ENCODE data around the gene LGR4.

DNA sequence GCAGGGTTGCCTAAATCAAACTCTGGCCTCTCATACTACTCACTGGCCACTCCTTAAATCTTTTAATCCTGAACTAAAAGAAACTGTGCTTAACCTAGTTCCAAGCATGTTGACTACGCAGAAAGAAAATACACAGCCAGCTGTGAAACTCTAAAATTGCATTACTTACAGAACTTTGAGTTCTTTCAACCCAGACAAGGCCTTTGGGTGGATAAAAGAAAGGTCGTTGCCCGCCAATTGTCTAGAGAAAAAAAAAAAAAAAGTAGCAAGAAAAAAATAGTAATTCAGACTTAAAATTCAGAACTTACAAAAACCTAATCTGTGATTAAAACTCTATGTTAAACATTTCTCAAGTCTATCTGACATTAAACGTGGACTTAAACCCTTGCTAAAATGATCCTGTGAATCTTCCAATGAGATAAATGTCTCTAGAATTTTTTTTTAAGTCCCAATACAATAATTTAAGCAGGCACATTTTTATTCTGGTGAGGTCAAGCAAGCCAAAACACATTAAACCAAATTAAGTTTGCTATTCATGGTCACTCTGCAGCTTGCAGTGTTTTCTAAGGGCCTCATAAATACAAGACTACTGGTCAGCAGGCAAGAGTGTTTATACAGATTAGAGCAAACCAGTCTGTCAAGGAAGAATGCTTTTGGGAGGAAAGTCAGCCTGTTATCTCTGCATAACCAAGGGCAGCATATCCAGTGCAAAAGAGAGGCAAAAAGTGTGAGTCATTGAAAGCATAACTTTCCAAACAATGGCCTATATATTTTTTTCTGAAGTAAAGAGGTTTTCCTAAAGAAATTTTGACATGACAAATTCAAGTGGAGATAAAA, 80.1 kb downstream of the LGR4 start:
- TF ChIP-seq POLR2A (IDR thresholded peaks at IDR 0.05) = no peak
- TF ChIP-seq, protein P1, sequence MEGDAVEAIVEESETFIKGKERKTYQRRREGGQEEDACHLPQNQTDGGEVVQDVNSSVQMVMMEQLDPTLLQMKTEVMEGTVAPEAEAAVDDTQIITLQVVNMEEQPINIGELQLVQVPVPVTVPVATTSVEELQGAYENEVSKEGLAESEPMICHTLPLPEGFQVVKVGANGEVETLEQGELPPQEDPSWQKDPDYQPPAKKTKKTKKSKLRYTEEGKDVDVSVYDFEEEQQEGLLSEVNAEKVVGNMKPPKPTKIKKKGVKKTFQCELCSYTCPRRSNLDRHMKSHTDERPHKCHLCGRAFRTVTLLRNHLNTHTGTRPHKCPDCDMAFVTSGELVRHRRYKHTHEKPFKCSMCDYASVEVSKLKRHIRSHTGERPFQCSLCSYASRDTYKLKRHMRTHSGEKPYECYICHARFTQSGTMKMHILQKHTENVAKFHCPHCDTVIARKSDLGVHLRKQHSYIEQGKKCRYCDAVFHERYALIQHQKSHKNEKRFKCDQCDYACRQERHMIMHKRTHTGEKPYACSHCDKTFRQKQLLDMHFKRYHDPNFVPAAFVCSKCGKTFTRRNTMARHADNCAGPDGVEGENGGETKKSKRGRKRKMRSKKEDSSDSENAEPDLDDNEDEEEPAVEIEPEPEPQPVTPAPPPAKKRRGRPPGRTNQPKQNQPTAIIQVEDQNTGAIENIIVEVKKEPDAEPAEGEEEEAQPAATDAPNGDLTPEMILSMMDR (IDR thresholded peaks at IDR 0.05) = no peak

All from uterus (tissue), 2 donors.